Astrocyte (in vitro differentiated cells and primary cell): ENCODE data around the gene MRFAP1. TPM values are rescaled to one million over a fixed set of nuclear protein-coding genes. Genes with fewer than 3 reads are reported as not detected.
"Not testable (repeated sequence)": the region's sequence is repeated elsewhere in the genome, so short reads cannot be mapped to it uniquely, and the experiment has no call there.

Source experiments
- DNase-seq: peaks from one replicate; pipeline ENCODE4 v3.0.0-alpha.2; 2010; ENCODE audit warnings: low read depth
- FAIRE-seq: peaks from 2 replicates; lab custom pipeline; 2011; peaks lifted over from hg19 to GRCh38; lab: Jason Lieb, UNC
- H2AFZ ChIP-seq: 2 replicates; pipeline ENCODE4 v1.6.0; 2012; ENCODE audit warnings: low read depth, low read length, inconsistent platforms
- H3K27ac ChIP-seq: 2 replicates; pipeline ENCODE4 v1.5.1; 2011; ENCODE audit warnings: low read depth, low read length, inconsistent platforms
- H3K27me3 ChIP-seq: 2 replicates; pipeline ENCODE4 v1.6.0; 2011; ENCODE audit warnings: low read length, inconsistent platforms; ENCODE audit not compliant: insufficient read depth
- H3K36me3 ChIP-seq: 2 replicates; pipeline ENCODE4 v1.5.1; 2011; ENCODE audit warnings: low read length, inconsistent platforms; ENCODE audit not compliant: insufficient read depth
- H3K4me1 ChIP-seq: 2 replicates; pipeline ENCODE4 v1.5.1; 2011; ENCODE audit warnings: low read length, inconsistent platforms; ENCODE audit not compliant: insufficient read depth
- H3K4me2 ChIP-seq: 2 replicates; pipeline ENCODE4 v1.6.0; 2012; ENCODE audit warnings: low read length, inconsistent platforms
- H3K4me3 ChIP-seq: 2 replicates; pipeline ENCODE4 v1.5.1; 2011; ENCODE audit warnings: low read depth, mild to moderate bottlenecking, low read length, inconsistent platforms; ENCODE audit not compliant: insufficient read depth
- H3K79me2 ChIP-seq: 2 replicates; pipeline ENCODE4 v1.6.0; 2012; ENCODE audit warnings: mild to moderate bottlenecking, low read length, inconsistent platforms; ENCODE audit not compliant: insufficient read depth
- H3K9ac ChIP-seq: 2 replicates; pipeline ENCODE4 v1.6.0; 2012; ENCODE audit warnings: mild to moderate bottlenecking, low read length, inconsistent platforms
- H3K9me3 ChIP-seq: 2 replicates; pipeline ENCODE4 v1.5.1; 2012; ENCODE audit warnings: low read depth, mild to moderate bottlenecking, low read length, inconsistent platforms; ENCODE audit not compliant: insufficient read depth
- H4K20me1 ChIP-seq: 2 replicates; pipeline ENCODE4 v1.6.0; 2012; ENCODE audit warnings: low read length, inconsistent platforms; ENCODE audit not compliant: insufficient read depth
- H3K27ac Mint-ChIP-seq: one replicate; pipeline ENCODE4 v1.8.0; 2021; ENCODE audit warnings: mild to moderate bottlenecking, mixed read lengths; ENCODE audit not compliant: unreplicated experiment
- H3K27me3 Mint-ChIP-seq: one replicate; pipeline ENCODE4 v1.8.0; 2021; ENCODE audit warnings: low read depth, mixed read lengths; ENCODE audit not compliant: unreplicated experiment
- H3K36me3 Mint-ChIP-seq: one replicate; pipeline ENCODE4 v1.8.0; 2021; ENCODE audit warnings: low read depth, mixed read lengths; ENCODE audit not compliant: unreplicated experiment
- H3K4me1 Mint-ChIP-seq: one replicate; pipeline ENCODE4 v1.8.0; 2021; ENCODE audit warnings: low read depth, mixed read lengths; ENCODE audit not compliant: unreplicated experiment
- H3K4me3 Mint-ChIP-seq: one replicate; pipeline ENCODE4 v1.8.0; 2021; ENCODE audit warnings: mild to moderate bottlenecking, moderate library complexity, mixed read lengths; ENCODE audit not compliant: unreplicated experiment
- H3K9me3 Mint-ChIP-seq: one replicate; pipeline ENCODE4 v1.8.0; 2021; ENCODE audit warnings: mild to moderate bottlenecking, mixed read lengths; ENCODE audit not compliant: unreplicated experiment
- EZH2 ChIP-seq: IDR thresholded peaks from 2 replicates; pipeline ENCODE4 v1.6.1; 2012; ENCODE audit warnings: mild to moderate bottlenecking, low read length, inconsistent platforms; ENCODE audit not compliant: insufficient read depth
- total RNA-seq: library from RNA; stranded (reverse); gene quantifications from 2 replicates; pipeline ENCODE4 v1.2.1, GENCODE V29; 2021
- TF ChIP-seq, protein P1 (sequence below): IDR thresholded peaks from 2 replicates; pipeline ENCODE4 v1.5.1; 2011; ENCODE audit warnings: low read depth, mild to moderate bottlenecking, inconsistent platforms, low read length, moderate library complexity; ENCODE audit not compliant: insufficient read depth

The MRFAP1 gene
- total RNA-seq, 1 donor from 2014 or later: 278 TPM

DNA sequence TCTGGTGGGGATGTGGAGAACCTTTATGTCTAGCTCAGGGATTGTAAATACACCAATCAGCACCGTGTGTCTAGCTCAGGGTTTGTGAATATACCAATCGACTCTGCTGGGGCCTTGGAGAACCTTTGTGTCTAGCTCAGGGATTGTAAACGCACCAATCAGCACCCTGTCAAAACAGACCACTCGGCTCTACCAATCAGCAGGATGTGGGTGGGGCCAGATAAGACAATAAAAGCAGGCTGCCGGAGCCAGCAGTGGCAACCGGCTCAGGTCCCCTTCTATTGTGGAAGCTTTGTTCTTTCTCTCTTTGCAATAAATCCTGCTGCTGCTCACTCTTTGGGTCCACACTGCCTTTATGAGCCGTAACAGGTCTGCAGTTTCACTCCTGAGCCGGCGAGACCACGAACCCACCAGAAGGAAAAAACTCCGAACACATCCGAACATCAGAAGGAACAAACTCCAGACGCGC, 32.7 kb downstream of the MRFAP1 start:
- FAIRE-seq, H3K9me3 Mint-ChIP-seq, H3K27me3 Mint-ChIP-seq, DNase-seq, H3K27ac ChIP-seq, H3K9me3 ChIP-seq, H3K27me3 ChIP-seq, H3K36me3 ChIP-seq: not testable (repeated sequence)
- peaks cover 31% of the 10 kb centered on the region for H4K20me1 ChIP-seq
- H3K27ac Mint-ChIP-seq: peak overlapping the region; percentile 81
- H3K4me3 Mint-ChIP-seq: peak overlapping the region; percentile 91
- peaks cover 15% of the 10 kb centered on the region for H3K36me3 Mint-ChIP-seq
- H3K4me2 ChIP-seq: peak overlapping the region; percentile 97
- H3K79me2 ChIP-seq: peaks cover 31% of the 10 kb centered on the region
- peak overlapping the region; percentile 96 for H2AFZ ChIP-seq
- peak overlapping the region; percentile 78 for H3K4me3 ChIP-seq
- peaks cover 22% of the 10 kb centered on the region for H3K4me1 Mint-ChIP-seq
- peaks cover 31% of the 10 kb centered on the region for H3K4me1 ChIP-seq
- peak overlapping the region; percentile 75 for H3K9ac ChIP-seq

DNA sequence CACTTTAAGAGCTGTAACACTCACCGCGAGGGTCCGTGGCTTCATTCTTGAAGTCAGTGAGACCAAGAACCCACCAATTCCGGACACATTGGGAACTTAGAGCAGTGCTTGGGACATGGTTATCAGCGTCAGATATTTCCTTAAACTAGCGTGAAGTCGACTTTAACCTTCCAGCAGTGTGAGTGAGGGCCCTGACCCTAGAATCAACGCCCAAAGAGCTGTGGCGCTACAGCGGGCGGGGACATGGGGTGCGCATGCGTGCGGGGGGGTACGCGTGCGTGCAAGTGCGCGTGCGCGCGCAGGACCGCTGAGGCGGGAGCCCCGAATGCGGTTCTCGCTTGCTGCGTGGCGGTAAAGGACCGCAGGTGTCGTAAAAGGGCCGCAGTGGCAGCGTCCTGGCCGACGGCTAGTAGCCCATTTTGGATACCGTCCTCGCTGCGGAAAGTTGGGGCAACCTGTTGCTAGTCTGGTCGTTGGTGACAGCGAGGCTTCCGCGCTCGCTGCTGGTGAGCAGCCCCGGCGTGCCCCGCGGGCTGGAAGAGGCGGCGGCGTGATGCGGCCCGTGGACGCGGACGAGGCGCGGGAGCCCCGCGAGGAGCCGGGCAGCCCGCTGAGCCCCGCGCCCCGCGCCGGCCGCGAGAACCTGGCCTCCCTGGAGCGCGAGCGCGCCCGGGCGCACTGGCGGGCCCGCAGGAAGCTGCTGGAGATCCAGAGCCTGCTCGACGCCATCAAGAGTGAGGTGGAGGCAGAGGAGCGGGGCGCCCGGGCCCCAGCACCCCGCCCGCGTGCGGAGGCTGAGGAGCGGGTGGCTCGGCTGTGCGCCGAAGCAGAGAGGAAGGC, 33.4 kb downstream of the MRFAP1 start:
- Histone ChIP-seq H3K27ac (peak overlapping the region; percentile 12), H2AFZ (peak overlapping the region; percentile 96), H4K20me1 (peaks cover 37% of the 10 kb centered on the region), H3K27me3 (no peaks in the 10 kb centered on the region), H3K4me2 (peak overlapping the region; percentile 97), H3K36me3 (no peaks in the 10 kb centered on the region), H3K9ac (peak overlapping the region; percentile 75), H3K4me1 (peaks cover 27% of the 10 kb centered on the region), H3K4me3 (peak overlapping the region; percentile 78), H3K9me3 (no peaks in the 10 kb centered on the region), H3K79me2 (peaks cover 35% of the 10 kb centered on the region)
- no peak for TF ChIP-seq EZH2
- TF ChIP-seq, protein P1, sequence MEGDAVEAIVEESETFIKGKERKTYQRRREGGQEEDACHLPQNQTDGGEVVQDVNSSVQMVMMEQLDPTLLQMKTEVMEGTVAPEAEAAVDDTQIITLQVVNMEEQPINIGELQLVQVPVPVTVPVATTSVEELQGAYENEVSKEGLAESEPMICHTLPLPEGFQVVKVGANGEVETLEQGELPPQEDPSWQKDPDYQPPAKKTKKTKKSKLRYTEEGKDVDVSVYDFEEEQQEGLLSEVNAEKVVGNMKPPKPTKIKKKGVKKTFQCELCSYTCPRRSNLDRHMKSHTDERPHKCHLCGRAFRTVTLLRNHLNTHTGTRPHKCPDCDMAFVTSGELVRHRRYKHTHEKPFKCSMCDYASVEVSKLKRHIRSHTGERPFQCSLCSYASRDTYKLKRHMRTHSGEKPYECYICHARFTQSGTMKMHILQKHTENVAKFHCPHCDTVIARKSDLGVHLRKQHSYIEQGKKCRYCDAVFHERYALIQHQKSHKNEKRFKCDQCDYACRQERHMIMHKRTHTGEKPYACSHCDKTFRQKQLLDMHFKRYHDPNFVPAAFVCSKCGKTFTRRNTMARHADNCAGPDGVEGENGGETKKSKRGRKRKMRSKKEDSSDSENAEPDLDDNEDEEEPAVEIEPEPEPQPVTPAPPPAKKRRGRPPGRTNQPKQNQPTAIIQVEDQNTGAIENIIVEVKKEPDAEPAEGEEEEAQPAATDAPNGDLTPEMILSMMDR: no peak
- Mint-ChIP-seq H3K27me3 (no peaks in the 10 kb centered on the region), H3K9me3 (peaks cover 2% of the 10 kb centered on the region), H3K36me3 (peaks cover 17% of the 10 kb centered on the region), H3K4me3 (peak overlapping the region; percentile 91), H3K4me1 (peaks cover 22% of the 10 kb centered on the region), H3K27ac (peak overlapping the region; percentile 81)
- FAIRE-seq (peak; percentile 39), DNase-seq (peak; percentile 96)

DNA sequence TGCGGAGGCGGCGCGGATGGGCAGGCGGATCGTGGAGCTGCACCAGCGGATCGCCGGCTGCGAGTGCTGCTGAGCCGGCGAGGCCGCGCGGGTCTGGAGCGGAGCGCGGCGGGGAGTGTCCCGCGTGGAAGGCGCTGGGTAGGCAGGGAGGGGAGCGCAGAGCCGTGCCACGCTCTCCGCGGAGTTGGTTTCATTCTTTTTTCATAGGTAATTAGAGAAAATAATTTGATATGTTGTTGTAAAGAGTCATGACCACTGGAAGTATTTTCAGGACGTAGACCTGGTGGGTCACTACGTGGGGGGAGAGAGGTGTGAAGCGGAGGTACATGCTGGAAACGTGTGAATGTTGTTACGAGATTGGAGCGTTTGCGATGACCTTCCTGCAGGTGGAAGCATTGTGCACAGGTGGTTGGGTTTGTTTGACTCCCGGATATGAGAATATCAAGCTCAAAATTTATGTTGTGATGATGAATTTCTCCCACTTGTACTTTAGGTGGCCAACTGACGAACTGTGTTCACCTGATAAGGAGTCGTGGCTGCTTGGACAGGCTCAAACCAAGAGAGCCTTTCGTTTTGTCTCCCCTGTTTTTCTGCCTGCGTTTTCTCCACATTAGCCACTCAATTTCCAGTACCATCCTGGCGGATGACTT, 34.1 kb downstream of the MRFAP1 start:
- Mint-ChIP-seq H3K27me3 (no peaks in the 10 kb centered on the region), H3K36me3 (peaks cover 20% of the 10 kb centered on the region), H3K4me3 (peak overlapping the region; percentile 87), H3K27ac (no peak overlapping the region), H3K4me1 (peaks cover 22% of the 10 kb centered on the region), H3K9me3 (peaks cover 2% of the 10 kb centered on the region)
- peaks cover 23% of the 10 kb centered on the region for H3K4me1 ChIP-seq
- peak overlapping the region; percentile 96 for H2AFZ ChIP-seq
- peaks cover 35% of the 10 kb centered on the region for H3K79me2 ChIP-seq
- H3K27ac ChIP-seq: no peak overlapping the region
- peak overlapping the region; percentile 97 for H3K4me2 ChIP-seq
- DNase-seq: no peak
- H3K9ac ChIP-seq: peak overlapping the region; percentile 75
- FAIRE-seq: peak; percentile 47
- peaks cover 41% of the 10 kb centered on the region for H4K20me1 ChIP-seq
- peak overlapping the region; percentile 78 for H3K4me3 ChIP-seq
- H3K9me3 ChIP-seq: no peaks in the 10 kb centered on the region
- no peaks in the 10 kb centered on the region for H3K27me3 ChIP-seq
- TF ChIP-seq, protein P1: peak; percentile 12
- TF ChIP-seq EZH2: no peak
- H3K36me3 ChIP-seq: no peaks in the 10 kb centered on the region
